ENCODE results near the gene GAL3ST2. TPM values are rescaled to one million over a fixed set of nuclear protein-coding genes. Genes with fewer than 3 reads are reported as not detected.

Gene GAL3ST2
- 0.15 TPM in 1 of 2 replicates, not detected in the other for total RNA-seq

DNA sequence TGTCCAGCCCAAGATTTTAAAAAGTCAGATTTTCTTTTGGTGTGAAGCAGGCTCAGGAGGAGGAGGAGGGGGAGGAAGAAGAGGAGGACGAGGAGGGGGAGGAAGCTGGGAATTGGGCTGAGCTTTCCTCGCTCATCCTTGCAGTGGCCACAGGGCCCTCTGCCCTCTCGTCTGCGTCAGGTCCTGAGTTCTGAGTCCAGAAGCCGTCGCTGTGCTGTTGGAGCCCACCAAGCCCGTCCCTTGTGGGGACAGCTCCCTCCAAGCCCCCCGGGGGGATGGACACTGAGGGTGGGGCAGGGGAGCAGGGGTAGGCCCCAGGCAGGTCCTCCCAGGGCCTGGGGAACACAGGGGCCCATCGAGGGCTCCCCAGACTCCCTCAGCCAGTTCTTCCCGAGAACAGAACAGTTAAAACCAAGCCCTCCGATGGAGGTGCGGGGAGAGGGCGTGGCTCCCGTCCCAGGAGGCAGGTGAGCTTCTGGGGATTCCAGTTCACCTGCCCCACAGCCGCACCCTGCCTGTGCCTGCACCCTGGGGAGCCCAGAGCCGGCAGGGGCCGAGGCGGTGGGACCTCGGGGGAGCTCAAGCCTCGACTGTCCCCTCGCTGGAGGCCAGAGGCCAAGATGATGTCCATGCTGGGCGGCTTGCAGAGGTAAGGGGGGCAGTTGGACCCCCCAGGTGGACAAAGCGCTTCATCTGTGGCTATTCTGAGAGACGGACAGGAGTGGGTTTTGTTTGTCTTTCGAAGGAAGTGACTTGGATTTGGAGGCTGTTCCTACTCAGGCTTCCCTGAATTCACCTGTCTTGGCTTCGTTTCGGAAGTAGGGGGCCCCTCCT lies at the start of gene GAL3ST2:
GAL3ST2 (plus strand) TSS at position 487 of the 834 bp plus-strand sequence; CDS start at position 621, 134 bp downstream.

DNA sequence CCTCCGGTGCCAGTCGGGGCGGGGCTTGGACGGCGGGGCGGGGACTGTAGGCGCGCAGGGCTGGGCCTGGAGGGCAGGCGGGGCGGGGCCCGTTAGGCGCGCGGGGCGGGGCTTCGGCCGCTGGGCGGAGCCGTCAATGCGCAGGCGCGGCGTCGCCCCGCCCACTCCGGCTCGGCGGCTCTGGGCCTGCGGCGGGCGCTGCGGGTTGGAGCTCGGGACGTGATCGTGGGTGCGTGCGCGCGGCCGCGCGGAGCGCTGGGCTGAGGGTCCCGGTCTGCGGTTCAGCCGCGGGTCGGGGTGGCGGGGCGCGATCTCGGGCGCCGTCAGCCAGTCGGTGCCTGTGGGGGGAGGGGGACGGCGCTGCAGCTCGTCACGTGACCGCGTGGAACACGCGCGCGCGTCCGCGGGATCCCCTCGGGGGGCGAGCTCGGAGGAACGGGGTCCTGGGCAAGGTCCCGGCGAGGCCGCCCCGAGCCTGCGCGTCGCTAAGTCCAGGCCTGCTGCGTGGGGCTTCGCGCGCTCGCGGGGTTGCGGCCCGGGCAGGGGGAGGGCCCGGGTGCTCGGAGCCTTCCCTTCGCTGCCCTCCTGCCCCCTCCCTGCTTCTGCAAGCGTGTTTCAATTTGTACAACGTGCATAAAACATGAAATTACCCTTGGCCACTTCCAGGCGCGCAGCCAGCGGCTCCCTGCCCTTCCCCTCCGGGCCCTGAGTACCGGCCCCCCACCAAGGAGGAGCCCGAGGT lies 42.0 kb upstream of the GAL3ST2 start, which contains the start of gene D2HGDH:
D2HGDH (plus strand) TSS at position 164 of the 742 bp plus-strand sequence. CDS start 595 bp downstream, outside the sequence.

DNA sequence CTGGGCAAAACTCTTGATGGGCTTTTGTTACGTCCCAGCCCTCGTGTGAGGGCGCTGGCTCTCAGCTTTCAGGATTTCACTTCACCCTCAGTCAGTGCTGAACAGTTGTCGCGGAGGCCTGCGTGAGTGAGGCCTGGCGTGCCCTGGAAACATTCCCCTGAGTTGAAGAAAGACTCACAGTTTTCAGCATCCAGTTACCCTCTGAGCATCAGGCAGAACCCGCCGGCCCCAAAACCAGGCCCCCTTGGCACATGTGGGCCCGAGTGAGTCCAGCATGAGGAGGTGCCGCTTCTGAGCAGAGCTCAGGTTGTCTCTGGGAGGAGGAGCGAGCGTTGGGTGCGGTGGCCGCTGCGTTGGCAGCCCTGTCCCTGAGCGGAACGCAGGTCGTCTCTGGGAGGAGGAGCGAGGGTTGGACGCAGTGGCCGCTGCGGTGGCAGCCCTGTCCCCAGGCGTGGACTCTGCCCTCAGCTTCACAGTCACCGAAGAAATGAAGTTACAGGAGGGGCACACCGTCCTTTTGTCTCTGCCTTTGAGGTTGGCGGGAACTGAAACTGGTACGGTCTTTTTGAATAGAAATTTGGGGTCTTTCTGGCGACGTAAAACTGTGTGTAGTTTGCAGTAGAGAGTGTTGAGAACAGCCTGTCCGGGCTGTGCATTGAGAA lies 32.2 kb downstream of the GAL3ST2 start, which contains the start of gene NEU4:
NEU4 (plus strand) TSS at position 473 of the 662 bp plus-strand sequence. CDS start 5,292 bp downstream, outside the sequence.

Other genes with a start within 250 kb of the GAL3ST2 start
- 17.2 and 31.4 TPM in 2 replicates for gene BOK, start 218.1 kb upstream of the GAL3ST2 start, total RNA-seq
- 34.6 and 54.3 TPM in 2 replicates for gene THAP4, start 139.7 kb upstream of the GAL3ST2 start, total RNA-seq
- gene ATG4B, start 139.1 kb upstream of the GAL3ST2 start, total RNA-seq: 67.6 and 70.0 TPM in 2 replicates
- 22.0 and 70.8 TPM in 2 replicates for gene DTYMK, start 90.0 kb upstream of the GAL3ST2 start, total RNA-seq
- 20.1 and 31.8 TPM in 2 replicates for gene ING5, start 74.8 kb upstream of the GAL3ST2 start, total RNA-seq
- 21.1 and 31.8 TPM in 2 replicates for gene D2HGDH, start 42.2 kb upstream of the GAL3ST2 start, total RNA-seq
- gene NEU4, start 32.4 kb downstream of the GAL3ST2 start, total RNA-seq: under 0.01 TPM in 1 of 2 replicates, not detected in the other
- gene PDCD1, start 82.1 kb downstream of the GAL3ST2 start, total RNA-seq: not detected in 2 replicates
- gene RTP5, start 92.9 kb downstream of the GAL3ST2 start, total RNA-seq: not detected in 2 replicates

All from smooth muscle cell of trachea (primary cell).